Stimulated activated CD4-positive, alpha-beta T cell treated with anti-CD3 and anti-CD28 coated beads, Interleukin-2, amount 100 ng/mL, for 4 hours (primary cell): ENCODE results near the gene UBE2K.
"Not testable (repeated sequence)": the region's sequence is repeated elsewhere in the genome, so short reads cannot be mapped to it uniquely, and the experiment has no call there.

Experiments used
- DNase-seq: peaks from one replicate; pipeline ENCODE4 v3.0.0-alpha.2; 2020; ENCODE audit warnings: low read depth

UBE2K gene

DNA sequence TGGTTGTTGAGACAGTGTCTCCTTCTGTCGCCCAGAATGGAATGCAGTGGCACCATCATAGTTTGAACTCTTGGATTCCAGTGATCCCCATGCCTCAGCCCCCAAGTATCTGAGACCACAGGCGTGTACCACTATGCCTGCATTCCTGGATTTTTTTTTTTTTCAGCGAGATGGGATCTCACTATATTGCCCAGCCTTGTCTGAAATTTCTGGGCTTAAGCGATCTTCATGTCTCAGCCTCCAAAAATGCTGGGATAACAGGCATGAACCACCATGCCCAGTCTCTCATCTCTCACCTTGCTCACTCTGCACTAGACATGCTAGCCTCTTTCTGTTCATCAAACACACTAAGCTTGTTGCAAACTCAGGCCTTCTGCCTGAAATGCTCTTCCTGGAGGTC, 104.1 kb downstream of the UBE2K start:
- DNase-seq = no peak

GRCh38 chr4:39808231-39808749, 110.4 kb downstream of the UBE2K start:
- no peak for DNase-seq

GRCh38 chr4:39812500-39812899, 114.6 kb downstream of the UBE2K start:
- DNase-seq = no peak

DNA sequence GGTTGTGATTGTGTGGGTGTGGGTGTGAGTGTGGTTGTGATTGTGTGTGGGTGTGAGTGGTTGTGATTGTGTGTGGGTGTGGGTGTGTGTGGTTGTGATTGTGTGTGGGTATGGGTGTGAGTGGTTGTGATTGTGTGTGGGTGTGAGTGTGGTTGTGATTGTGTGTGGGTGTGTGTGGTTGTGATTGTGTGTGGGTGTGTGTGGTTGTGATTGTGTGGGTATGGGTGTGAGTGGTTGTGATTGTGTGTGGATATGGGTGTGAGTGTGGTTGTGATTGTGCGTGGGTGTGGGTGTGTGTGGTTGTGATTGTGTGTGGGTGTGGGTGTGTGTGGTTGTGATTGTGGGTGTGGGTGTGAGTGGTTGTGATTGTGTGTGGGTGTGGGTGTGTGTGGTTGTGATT, 115.1 kb downstream of the UBE2K start:
- DNase-seq = not testable (repeated sequence)

GRCh38 chr4:39813761-39814160, 115.8 kb downstream of the UBE2K start:
- DNase-seq = not testable (repeated sequence)

GRCh38 chr4:39814403-39815185, 116.7 kb downstream of the UBE2K start:
- no peak for DNase-seq

GRCh38 chr4:39818646-39819045, 120.7 kb downstream of the UBE2K start:
- no peak for DNase-seq

DNA sequence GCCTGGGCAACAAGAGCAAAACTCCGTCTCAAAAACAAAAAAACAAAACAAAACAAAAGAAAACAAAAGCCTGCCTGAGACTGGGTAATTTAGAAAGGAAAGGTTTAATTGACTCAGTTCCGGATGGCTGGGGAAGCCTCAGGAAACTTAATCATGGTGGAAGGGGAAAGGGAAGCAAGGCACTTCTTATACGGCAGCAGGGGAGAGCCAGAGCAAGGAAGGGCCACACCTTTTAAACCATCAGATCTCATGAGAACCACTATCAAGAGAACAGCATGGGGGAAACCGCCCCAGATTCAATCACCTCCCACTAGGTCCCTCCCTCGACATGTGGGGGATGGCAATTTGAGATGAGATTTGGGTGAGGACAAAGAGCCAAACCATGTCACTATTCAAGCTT, 122.2 kb downstream of the UBE2K start:
- DNase-seq = no peak

GRCh38 chr4:39821951-39822350, 124.0 kb downstream of the UBE2K start:
- no peak for DNase-seq

DNA sequence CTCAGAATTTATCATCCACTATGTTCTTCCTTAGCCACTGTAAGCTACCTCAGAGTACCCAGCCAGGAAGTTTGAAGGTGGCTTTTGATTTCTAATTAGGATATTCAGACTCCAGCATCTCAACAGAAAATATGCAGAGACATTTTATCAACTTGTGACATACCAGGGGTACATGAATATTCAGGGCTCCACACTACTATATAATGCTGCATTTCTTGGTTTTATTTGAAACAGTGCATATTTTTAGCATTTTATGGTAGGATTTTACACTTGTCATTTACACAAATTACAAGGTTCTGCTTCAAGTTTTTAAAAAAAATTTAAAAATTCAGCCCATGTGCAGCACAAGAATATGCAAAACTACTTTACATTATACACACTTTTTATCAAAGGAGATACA, 124.7 kb downstream of the UBE2K start:
- DNase-seq = no peak

DNA sequence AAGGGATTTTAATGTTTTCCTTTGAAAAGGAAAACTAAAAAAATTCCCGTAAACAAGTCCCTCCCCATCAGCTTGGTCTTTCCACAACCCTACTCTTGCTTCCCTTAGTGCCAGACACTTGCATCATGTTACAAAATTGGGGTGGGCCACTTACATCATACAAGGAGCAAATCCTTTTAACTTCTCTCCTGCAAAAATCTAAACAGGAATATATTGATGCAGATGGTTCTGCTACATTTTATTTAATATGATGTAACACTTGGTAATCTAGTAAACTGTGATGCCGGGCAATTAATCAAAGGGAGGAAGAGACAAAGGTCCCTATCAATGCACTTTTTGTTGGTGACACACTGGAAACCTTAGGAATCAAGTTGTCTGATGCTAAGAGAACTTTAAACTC, 125.3 kb downstream of the UBE2K start:
- DNase-seq = no peak

DNA sequence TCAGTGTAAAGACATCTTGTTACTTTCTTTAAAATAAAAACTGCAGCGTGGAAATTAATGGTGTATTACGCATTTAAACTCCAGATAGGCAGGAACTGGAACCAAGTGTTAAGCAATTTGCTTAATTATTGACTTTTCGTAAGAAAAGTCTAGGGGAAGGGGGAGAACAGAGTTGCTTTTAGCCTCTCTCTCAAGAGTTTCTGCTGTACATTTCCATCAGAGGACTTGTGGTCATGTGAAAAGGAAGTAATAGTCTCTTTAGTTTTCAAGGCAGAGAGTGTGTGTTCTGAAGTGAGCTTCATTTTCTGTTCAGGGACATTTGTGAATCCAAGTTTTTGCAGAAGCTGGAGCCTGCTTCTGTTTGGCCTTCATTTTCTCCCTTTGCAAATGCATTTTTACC, 127.2 kb downstream of the UBE2K start:
- DNase-seq = no peak

DNA sequence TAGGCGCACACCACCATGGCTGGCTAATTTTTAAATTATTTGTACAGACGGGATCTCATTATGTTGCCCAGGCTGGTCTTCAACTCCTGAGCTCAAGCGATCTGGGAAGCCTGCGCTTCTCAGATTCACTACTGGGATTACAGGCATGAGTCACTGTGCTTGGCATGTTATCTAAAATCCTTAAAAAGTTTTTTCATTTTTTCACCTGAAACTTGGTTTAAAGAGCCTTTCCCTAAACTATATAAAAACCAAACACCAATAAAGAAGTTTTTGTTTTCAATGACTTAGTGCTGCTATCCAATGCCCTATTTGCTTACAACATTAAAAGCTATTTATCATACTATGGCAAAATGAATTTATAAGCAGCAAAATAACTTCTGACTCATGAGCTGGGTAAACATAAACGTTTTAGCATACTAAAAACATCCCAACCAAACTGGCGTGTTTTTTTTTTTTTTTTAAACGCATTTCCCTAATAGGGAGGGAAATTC, 127.8 kb downstream of the UBE2K start:
- DNase-seq = no peak
